NB4 (cell line): Measurements from ENCODE around the gene CRB1.

Experiments used
- CTCF ChIP-seq: IDR thresholded peaks from one replicate; pipeline ENCODE4 v1.5.1; 2012; ENCODE audit warnings: low read depth, low read length
- MAX ChIP-seq: IDR thresholded peaks from 2 replicates; pipeline ENCODE4 v1.6.1; 2011; ENCODE audit warnings: low read depth, low read length

GRCh38 chr1:197464044-197464443, 196.0 kb downstream of the CRB1 start:
- TF ChIP-seq MAX (no peak), CTCF (no peak)
